PC-9 (cell line): Measurements from ENCODE around the gene CEP57. TPM values are rescaled to one million over a fixed set of nuclear protein-coding genes. Genes with fewer than 3 reads are reported as not detected.

Experiments
- BruUV-seq: library from RNA; stranded (reverse); fragments of 400-500 nt; replicated peaks from 2 replicates; lab custom pipeline; 2021; lab: Mats Ljungman, UMichigan
- CTCF ChIA-PET: fragments of 300-600 bp; sonication (Branson Sonifier 250); formaldehyde crosslinking; loops from one replicate; lab custom pipeline; 2022; ENCODE audit warnings: antibody characterized with exemption; lab: Charles Lee
- POLR2A ChIA-PET: fragments of 300-600 bp; sonication (Branson Sonifier 250); formaldehyde crosslinking; loops from one replicate; lab custom pipeline; 2022; ENCODE audit warnings: antibody characterized with exemption; ENCODE audit not compliant: unreplicated experiment; lab: Charles Lee
- DNase-seq, 2 experiments: peaks; one replicate each; pipeline versions ENCODE4 v3.0.0 to v3.0.0-alpha.2; 2015 to 2022; ENCODE audit warnings: mixed read lengths in 1 of 2
- H2AFZ ChIP-seq: fragments of 200-600 bp; sonication (generic); 2 replicates; pipeline ENCODE4 v1.8.1; 2017; ENCODE audit warnings: antibody characterized with exemption
- H3F3A ChIP-seq: fragments of 200-600 bp; sonication (generic); 2 replicates; pipeline ENCODE4 v1.8.1; 2017; ENCODE audit warnings: antibody characterized with exemption, mild to moderate bottlenecking, low read depth; ENCODE audit not compliant: insufficient read depth
- H3K27ac ChIP-seq: fragments of 200-600 bp; sonication (generic); 2 replicates; pipeline ENCODE4 v1.6.1; 2016; ENCODE audit warnings: mixed run types
- H3K27me3 ChIP-seq: fragments of 200-600 bp; sonication (generic); 2 replicates; pipeline ENCODE4 v1.6.1; 2016; ENCODE audit warnings: low read depth, mixed run types; ENCODE audit not compliant: insufficient read depth
- H3K36me3 ChIP-seq: fragments of 200-600 bp; sonication (generic); 2 replicates; pipeline ENCODE4 v1.6.1; 2016; ENCODE audit warnings: low read depth, mixed run types
- H3K4me1 ChIP-seq: fragments of 200-600 bp; sonication (generic); replicated peaks from 2 replicates; pipeline ENCODE4 v1.6.1; 2016; ENCODE audit warnings: mixed run types; ENCODE audit not compliant: insufficient read depth
- H3K4me2 ChIP-seq: fragments of 200-600 bp; sonication (generic); 2 replicates; pipeline ENCODE4 v1.6.1; 2017; ENCODE audit warnings: mixed run types
- H3K4me3 ChIP-seq: fragments of 200-600 bp; sonication (generic); 2 replicates; pipeline ENCODE4 v1.6.1; 2016; ENCODE audit warnings: mixed run types
- H3K79me2 ChIP-seq: fragments of 200-600 bp; sonication (generic); 2 replicates; pipeline ENCODE4 v1.6.1; 2017; ENCODE audit warnings: low read depth, mixed run types
- H3K9me2 ChIP-seq: fragments of 200-600 bp; sonication (generic); 2 replicates; pipeline ENCODE4 v1.8.1; 2017; ENCODE audit warnings: mild to moderate bottlenecking; ENCODE audit not compliant: insufficient read depth
- H3K9me3 ChIP-seq: fragments of 200-600 bp; sonication (generic); 2 replicates; pipeline ENCODE4 v1.8.1; 2016; ENCODE audit warnings: low read depth; ENCODE audit not compliant: insufficient read depth
- H4K20me1 ChIP-seq: fragments of 200-600 bp; sonication (generic); 2 replicates; pipeline ENCODE4 v1.8.1; 2017; ENCODE audit not compliant: insufficient read depth
- EZH2 ChIP-seq: fragments of 200-600 bp; sonication (generic); IDR thresholded peaks from 2 replicates; pipeline ENCODE4 v1.8.0; 2017; ENCODE audit warnings: antibody characterized with exemption, low read depth
- intact Hi-C: fragments of 100-400 bp; cut with micrococcal nuclease; formaldehyde crosslinking; loops from one replicate; pipeline ENCODE4 v1.10.0; 2022; ENCODE audit not compliant: unreplicated experiment
- total RNA-seq: library from RNA; stranded (reverse); gene quantifications from 2 replicates; pipeline ENCODE4 v1.2.3, GENCODE V29; 2021
- TF ChIP-seq, protein P1 (sequence below): fragments of 200-600 bp; sonication (generic); conservative IDR thresholded peaks from 2 replicates; pipeline ENCODE4 v1.6.1; 2017; ENCODE audit warnings: mixed run types, antibody characterized with exemption, mild to moderate bottlenecking, moderate library complexity

The CEP57 gene
- total RNA-seq, 1 experiment from 2014 or later, result 64.5 TPM

DNA sequence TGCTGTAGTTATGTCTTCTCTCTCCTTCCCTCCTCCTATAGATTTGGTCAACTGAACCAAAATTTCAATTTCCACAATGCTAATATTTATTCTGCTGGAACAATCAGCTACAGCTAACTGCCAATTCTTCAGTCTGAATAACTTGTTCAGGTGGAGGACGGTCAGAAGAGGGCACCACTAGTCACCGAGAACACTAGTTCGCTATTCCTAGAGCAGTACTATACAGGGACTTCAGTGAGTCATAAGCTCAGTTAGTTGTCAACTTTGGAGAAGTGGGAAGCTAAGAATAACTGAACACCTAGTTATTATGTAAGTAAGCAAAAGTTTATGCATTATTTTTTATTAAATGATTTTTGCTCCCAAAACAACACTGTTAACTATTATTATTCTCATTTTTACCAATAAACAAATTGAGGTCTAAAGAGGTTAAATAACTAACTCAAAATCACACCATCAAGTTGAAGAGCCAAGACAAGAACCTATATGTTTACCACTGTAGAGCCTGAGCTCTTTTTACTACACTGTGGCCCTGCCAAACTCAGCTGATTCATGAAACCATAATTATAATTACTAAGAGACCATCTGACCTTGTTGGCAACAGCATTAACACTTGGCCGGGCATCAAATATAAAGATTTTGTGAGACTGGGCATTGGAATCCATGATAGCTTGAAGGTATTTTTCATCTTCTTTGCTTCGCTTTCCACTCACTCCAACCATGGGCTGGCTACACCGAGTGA, 59.0 kb downstream of the CEP57 start:
- CTCF ChIA-PET, result interaction anchor here (0.5 to 1.9 kb wide), 9 partner anchors 59 to 575 kb away, joined by 3 to 17 read pairs (median 5); partner anchors contain the start of gene MAML2
- Histone ChIP-seq H3K9me2 (no peaks in the 10 kb centered on the region), H3K4me3 (no peak overlapping the region), H3K27ac (peak overlapping the region; percentile 16), H3K9me3 (no peaks in the 10 kb centered on the region), H3K27me3 (no peaks in the 10 kb centered on the region), H3F3A (peaks cover 19% of the 10 kb centered on the region; the same call in 1 of the 2 replicates), H3K36me3 (peaks cover 51% of the 10 kb centered on the region), H3K79me2 (no peaks in the 10 kb centered on the region), H3K4me2 (no peak overlapping the region), H3K4me1 (no peaks in the 10 kb centered on the region; the same call in 1 of the 2 replicates), H2AFZ (no peak overlapping the region), H4K20me1 (no peaks in the 10 kb centered on the region)
- intact Hi-C loops, result loop anchor here (5.0 kb wide), 1 partner anchor 188 kb away; no protein-coding TSS in a partner anchor
- TF ChIP-seq EZH2, result no peak
- TF ChIP-seq, protein P1, sequence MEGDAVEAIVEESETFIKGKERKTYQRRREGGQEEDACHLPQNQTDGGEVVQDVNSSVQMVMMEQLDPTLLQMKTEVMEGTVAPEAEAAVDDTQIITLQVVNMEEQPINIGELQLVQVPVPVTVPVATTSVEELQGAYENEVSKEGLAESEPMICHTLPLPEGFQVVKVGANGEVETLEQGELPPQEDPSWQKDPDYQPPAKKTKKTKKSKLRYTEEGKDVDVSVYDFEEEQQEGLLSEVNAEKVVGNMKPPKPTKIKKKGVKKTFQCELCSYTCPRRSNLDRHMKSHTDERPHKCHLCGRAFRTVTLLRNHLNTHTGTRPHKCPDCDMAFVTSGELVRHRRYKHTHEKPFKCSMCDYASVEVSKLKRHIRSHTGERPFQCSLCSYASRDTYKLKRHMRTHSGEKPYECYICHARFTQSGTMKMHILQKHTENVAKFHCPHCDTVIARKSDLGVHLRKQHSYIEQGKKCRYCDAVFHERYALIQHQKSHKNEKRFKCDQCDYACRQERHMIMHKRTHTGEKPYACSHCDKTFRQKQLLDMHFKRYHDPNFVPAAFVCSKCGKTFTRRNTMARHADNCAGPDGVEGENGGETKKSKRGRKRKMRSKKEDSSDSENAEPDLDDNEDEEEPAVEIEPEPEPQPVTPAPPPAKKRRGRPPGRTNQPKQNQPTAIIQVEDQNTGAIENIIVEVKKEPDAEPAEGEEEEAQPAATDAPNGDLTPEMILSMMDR, result peak; percentile 64; the same call in 1 of the 2 replicates
- no TSS peak for BruUV-seq
- POLR2A ChIA-PET, result interaction anchor here (0.6 kb wide), 3 partner anchors 22 to 386 kb away, joined by 3 to 6 read pairs (median 4); no protein-coding TSS in a partner anchor
- peak; percentile 43 to 56 for DNase-seq

DNA sequence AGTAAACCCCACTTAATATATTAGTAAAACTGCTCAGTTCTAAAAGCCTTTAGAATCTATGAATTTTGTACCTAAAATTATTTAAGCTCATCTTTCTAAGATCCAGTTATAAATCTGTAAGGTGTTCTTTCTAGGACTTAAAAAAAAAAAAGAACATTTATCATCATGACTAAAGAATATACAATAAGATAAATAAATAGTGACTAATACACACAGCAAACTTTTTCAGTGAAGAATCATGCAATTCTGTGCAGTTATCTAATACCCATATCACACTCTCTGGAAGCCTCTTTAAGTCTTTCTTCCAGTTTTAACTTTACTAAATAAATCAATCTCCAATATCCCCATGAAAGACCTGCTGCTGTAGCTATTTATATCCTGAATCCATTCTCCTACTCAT, 59.8 kb downstream of the CEP57 start:
- H3K27me3 ChIP-seq, result no peaks in the 10 kb centered on the region
- H3K27ac ChIP-seq, result peak overlapping the region; percentile 16
- H4K20me1 ChIP-seq, result no peaks in the 10 kb centered on the region
- ChIA-PET POLR2A (no interaction called here), CTCF (interaction anchor here (0.6 to 1.9 kb wide), 5 partner anchors 59 to 717 kb away, joined by 3 to 17 read pairs (median 4); partner anchors contain the start of gene MAML2)
- no peak overlapping the region for H3K4me2 ChIP-seq
- peaks cover 45% of the 10 kb centered on the region for H3K36me3 ChIP-seq
- no peaks in the 10 kb centered on the region for H3K9me3 ChIP-seq
- no peaks in the 10 kb centered on the region; the same call in 1 of the 2 replicates for H3K4me1 ChIP-seq
- no TSS peak for BruUV-seq
- H2AFZ ChIP-seq, result no peak overlapping the region
- TF ChIP-seq EZH2, result no peak
- TF ChIP-seq, protein P1, result no peak
- no peaks in the 10 kb centered on the region for H3K79me2 ChIP-seq
- no peak overlapping the region for H3K4me3 ChIP-seq
- DNase-seq, result no peak
- H3K9me2 ChIP-seq, result no peaks in the 10 kb centered on the region
- intact Hi-C loops, result no loop called here
- peaks cover 18% of the 10 kb centered on the region; the same call in 1 of the 2 replicates for H3F3A ChIP-seq

DNA sequence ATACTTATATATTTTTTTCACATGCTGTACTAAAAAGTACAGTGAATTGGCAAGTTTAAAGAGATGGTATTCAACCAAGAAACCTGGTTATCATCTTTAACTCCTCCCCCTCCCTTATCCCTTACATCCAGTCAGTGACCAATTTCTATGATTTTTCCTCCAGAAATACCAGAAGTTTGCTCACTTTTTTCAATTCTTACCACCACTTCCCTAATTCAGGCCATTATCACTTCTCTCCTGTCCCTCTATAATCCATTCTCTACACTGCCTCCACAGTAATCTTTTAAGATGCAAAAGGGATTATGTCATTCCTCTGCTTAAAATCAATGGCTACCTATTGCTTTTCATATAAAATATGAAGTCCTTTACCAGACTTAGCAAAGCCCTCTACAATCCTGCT, 62.8 kb downstream of the CEP57 start:
- no peak overlapping the region for H3K27ac ChIP-seq
- no peaks in the 10 kb centered on the region for H3K27me3 ChIP-seq
- TF ChIP-seq, protein P1, result no peak
- no peak for TF ChIP-seq EZH2
- no TSS peak for BruUV-seq
- H3K9me3 ChIP-seq, result no peaks in the 10 kb centered on the region
- H3K79me2 ChIP-seq, result no peaks in the 10 kb centered on the region
- H3F3A ChIP-seq, result peaks cover 18% of the 10 kb centered on the region; the same call in 1 of the 2 replicates
- intact Hi-C loops, result no loop called here
- ChIA-PET POLR2A (interaction anchor here (0.6 kb wide), 1 partner anchor 194 kb away, joined by 4 read pairs; no protein-coding TSS in a partner anchor), CTCF (no interaction called here)
- H3K4me1 ChIP-seq, result no peaks in the 10 kb centered on the region; the same call in 1 of the 2 replicates
- no peak for DNase-seq
- no peak overlapping the region for H3K4me2 ChIP-seq
- peaks cover 34% of the 10 kb centered on the region for H3K36me3 ChIP-seq
- no peak overlapping the region for H3K4me3 ChIP-seq
- H2AFZ ChIP-seq, result no peak overlapping the region
- no peaks in the 10 kb centered on the region for H4K20me1 ChIP-seq
- H3K9me2 ChIP-seq, result no peaks in the 10 kb centered on the region
